HepG2 (cell line): ENCODE data around the gene SPAG7. TPM values are rescaled to one million over a fixed set of nuclear protein-coding genes. Genes with fewer than 3 reads are reported as not detected.

Source experiments
- ATF7 ChIP-seq, 2 experiments: fragments of 450-650 bp in 1 of 2; sonication (generic) in 1 of 2; formaldehyde crosslinking in 1 of 2; IDR thresholded peaks; 2 replicates each; pipeline versions ENCODE4 v1.4.0 to v1.6.1; 2016 to 2020; ENCODE audit warnings: antibody characterized with exemption in 1 of 2, mild to moderate bottlenecking in 1 of 2, missing genetic modification reagents in 1 of 2
- HNRNPL ChIP-seq: fragments of 200-400 bp; formaldehyde crosslinking; IDR thresholded peaks from 2 replicates; pipeline ENCODE4 v1.6.1; 2017; ENCODE audit warnings: mild to moderate bottlenecking, low read depth, low read length
- HOXA7 ChIP-seq: sonication (generic); formaldehyde crosslinking; IDR thresholded peaks from 2 replicates; pipeline ENCODE4 v1.8.1; 2022; ENCODE audit warnings: mild to moderate bottlenecking, missing genetic modification reagents, moderate library complexity
- MIER3 ChIP-seq: IDR thresholded peaks from 2 replicates; pipeline ENCODE4 v1.6.1; 2016; ENCODE audit warnings: missing compliant biosample characterization, borderline replicate concordance
- NCOA1 ChIP-seq: sonication (generic); formaldehyde crosslinking; IDR thresholded peaks from 2 replicates; pipeline ENCODE4 v1.9.0; 2021; ENCODE audit warnings: missing genetic modification reagents
- PLRG1 ChIP-seq: fragments of 450-650 bp; conservative IDR thresholded peaks from 2 replicates; pipeline ENCODE4 v1.6.1; 2016
- POLR2AphosphoS2 ChIP-seq: IDR thresholded peaks from 2 replicates; pipeline ENCODE4 v1.6.1; 2011; ENCODE audit warnings: low read depth, low read length, improper control_type of control experiment
- RELA ChIP-seq: sonication (generic); formaldehyde crosslinking; IDR thresholded peaks from 2 replicates; pipeline ENCODE4 v1.4.0; 2020; ENCODE audit warnings: missing genetic modification reagents
- RXRA ChIP-seq: sonication (generic); formaldehyde crosslinking; IDR thresholded peaks from 2 replicates; pipeline ENCODE4 v1.5.1; 2020; ENCODE audit warnings: missing genetic modification reagents
- TCF12 ChIP-seq, 2 experiments: fragments of 450-650 bp in 1 of 2; sonication (generic) in 1 of 2; formaldehyde crosslinking in 1 of 2; IDR thresholded peaks; 2 replicates each; pipeline versions ENCODE4 v1.6.1 to v1.8.0; 2017 to 2022; ENCODE audit warnings: antibody characterized with exemption in 1 of 2, mild to moderate bottlenecking in 1 of 2, missing genetic modification reagents in 1 of 2, moderate library complexity in 1 of 2
- TEAD2 ChIP-seq: sonication (generic); formaldehyde crosslinking; IDR thresholded peaks from 2 replicates; pipeline ENCODE4 v1.9.0; 2021; ENCODE audit warnings: missing genetic modification reagents
- ZNF253 ChIP-seq: sonication (generic); formaldehyde crosslinking; IDR thresholded peaks from 2 replicates; pipeline ENCODE4 v1.8.0; 2022; ENCODE audit warnings: mild to moderate bottlenecking, missing genetic modification reagents, borderline replicate concordance
- ZNF343 ChIP-seq: sonication (generic); formaldehyde crosslinking; IDR thresholded peaks from 2 replicates; pipeline ENCODE4 v1.4.0; 2020; ENCODE audit warnings: mild to moderate bottlenecking, missing genetic modification reagents
- polyA plus RNA-seq, 8 experiments: library from polyadenylated mRNA; depleted of rRNA in 3 of 8; stranded (reverse) in 7 of 8; unstranded in 1 of 8; fragments of >200 nt; fragmentation: Illumina TruSeq in 4 of 8; extraction: Trizol in 4 of 8; gene quantifications; 2 replicates each; pipeline versions ENCODE4 v1.2.1 to v1.2.3, GENCODE V29; 2011 to 2016; ENCODE audit warnings: low read depth in 4 of 8, missing spikeins in 1 of 8, mixed read lengths in 1 of 8; ENCODE audit not compliant: insufficient read depth in 1 of 8
- total RNA-seq, 5 experiments: library from RNA; depleted of rRNA; stranded (reverse); fragments of >200 nt; fragmentation: Illumina TruSeq; extraction: Trizol; gene quantifications; 2 replicates each; pipeline ENCODE4 v1.2.3, GENCODE V29; 2016; ENCODE audit warnings: low read depth in 1 of 5
- TF ChIP-seq, protein P1 (sequence below): sonication (generic); formaldehyde crosslinking; IDR thresholded peaks from 2 replicates; pipeline ENCODE4 v1.4.0; 2020; ENCODE audit warnings: missing genetic modification reagents, mild to moderate bottlenecking, borderline replicate concordance
- TF ChIP-seq, protein P2 (sequence below): fragments of 450-650 bp; IDR thresholded peaks from 2 replicates; pipeline ENCODE4 v1.6.1; 2017; ENCODE audit warnings: mild to moderate bottlenecking
- TF ChIP-seq, protein P3 (sequence below): IDR thresholded peaks from 2 replicates; pipeline ENCODE4 v1.6.1; 2012; ENCODE audit warnings: low read length, improper control_type of control experiment
- TF ChIP-seq, protein P4 (sequence below): sonication (generic); formaldehyde crosslinking; IDR thresholded peaks from 2 replicates; pipeline ENCODE4 v1.4.0; 2020; ENCODE audit warnings: missing genetic modification reagents, borderline replicate concordance

SPAG7 gene
- total and polyA plus RNA-seq, 2 of the 13 experiments (the other 11 are each of a cell fraction or from before 2014, with no cell fraction given): 51.0 to 59.0 TPM

DNA sequence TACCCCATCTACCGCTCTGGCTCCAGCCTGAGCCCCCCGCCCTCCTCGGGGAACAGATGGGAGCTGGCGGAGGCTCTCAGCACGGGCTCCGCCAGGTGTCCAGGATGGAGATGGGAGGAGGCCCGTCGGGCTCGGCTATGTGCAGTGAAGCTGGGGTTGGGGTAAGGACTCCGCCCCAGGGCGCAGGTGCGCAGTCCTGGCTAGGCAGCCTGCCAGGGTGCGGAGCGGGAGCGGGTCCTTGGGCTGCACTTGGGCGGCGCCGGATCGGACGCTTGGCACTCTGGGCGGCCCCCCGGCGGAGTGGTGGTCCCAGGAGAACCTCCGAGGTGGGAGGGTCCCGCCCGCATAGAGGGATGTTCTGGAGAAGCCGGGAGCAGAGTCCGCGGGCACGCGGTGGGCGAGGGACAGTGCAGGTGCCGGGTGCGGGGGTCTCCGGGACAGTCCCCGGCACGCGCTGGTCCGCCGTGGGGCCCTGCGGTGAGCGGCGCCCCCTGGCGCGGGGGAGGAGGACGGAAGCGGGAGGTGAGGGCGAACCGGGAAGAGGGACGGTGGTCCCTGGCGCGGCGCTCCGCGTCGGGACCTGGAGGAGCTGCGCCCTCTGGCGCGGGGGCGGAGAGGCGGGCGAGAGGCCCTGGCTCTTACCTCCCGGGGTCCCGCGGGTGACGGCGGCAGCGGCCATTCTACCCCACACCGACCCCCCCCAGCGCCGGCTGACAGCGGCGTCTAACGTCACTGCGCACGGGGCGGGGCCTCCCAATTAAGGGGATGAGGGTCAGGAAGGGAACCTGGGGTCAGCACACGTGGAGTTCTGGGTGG, 19.5 kb upstream of the SPAG7 start, which contains the start of gene CAMTA2 (continued):
- no peak for TF ChIP-seq TCF12 (IDR thresholded peaks at IDR 0.05)
- no peak for TF ChIP-seq TCF12 (CRISPR knock-in tag; IDR thresholded peaks at IDR 0.05)
- TF ChIP-seq, protein P1, sequence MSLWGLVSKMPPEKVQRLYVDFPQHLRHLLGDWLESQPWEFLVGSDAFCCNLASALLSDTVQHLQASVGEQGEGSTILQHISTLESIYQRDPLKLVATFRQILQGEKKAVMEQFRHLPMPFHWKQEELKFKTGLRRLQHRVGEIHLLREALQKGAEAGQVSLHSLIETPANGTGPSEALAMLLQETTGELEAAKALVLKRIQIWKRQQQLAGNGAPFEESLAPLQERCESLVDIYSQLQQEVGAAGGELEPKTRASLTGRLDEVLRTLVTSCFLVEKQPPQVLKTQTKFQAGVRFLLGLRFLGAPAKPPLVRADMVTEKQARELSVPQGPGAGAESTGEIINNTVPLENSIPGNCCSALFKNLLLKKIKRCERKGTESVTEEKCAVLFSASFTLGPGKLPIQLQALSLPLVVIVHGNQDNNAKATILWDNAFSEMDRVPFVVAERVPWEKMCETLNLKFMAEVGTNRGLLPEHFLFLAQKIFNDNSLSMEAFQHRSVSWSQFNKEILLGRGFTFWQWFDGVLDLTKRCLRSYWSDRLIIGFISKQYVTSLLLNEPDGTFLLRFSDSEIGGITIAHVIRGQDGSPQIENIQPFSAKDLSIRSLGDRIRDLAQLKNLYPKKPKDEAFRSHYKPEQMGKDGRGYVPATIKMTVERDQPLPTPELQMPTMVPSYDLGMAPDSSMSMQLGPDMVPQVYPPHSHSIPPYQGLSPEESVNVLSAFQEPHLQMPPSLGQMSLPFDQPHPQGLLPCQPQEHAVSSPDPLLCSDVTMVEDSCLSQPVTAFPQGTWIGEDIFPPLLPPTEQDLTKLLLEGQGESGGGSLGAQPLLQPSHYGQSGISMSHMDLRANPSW (CRISPR knock-in tag): no peak
- TF ChIP-seq PLRG1: no peak
- TF ChIP-seq HOXA7 (CRISPR knock-in tag): no peak
- TF ChIP-seq, protein P2, sequence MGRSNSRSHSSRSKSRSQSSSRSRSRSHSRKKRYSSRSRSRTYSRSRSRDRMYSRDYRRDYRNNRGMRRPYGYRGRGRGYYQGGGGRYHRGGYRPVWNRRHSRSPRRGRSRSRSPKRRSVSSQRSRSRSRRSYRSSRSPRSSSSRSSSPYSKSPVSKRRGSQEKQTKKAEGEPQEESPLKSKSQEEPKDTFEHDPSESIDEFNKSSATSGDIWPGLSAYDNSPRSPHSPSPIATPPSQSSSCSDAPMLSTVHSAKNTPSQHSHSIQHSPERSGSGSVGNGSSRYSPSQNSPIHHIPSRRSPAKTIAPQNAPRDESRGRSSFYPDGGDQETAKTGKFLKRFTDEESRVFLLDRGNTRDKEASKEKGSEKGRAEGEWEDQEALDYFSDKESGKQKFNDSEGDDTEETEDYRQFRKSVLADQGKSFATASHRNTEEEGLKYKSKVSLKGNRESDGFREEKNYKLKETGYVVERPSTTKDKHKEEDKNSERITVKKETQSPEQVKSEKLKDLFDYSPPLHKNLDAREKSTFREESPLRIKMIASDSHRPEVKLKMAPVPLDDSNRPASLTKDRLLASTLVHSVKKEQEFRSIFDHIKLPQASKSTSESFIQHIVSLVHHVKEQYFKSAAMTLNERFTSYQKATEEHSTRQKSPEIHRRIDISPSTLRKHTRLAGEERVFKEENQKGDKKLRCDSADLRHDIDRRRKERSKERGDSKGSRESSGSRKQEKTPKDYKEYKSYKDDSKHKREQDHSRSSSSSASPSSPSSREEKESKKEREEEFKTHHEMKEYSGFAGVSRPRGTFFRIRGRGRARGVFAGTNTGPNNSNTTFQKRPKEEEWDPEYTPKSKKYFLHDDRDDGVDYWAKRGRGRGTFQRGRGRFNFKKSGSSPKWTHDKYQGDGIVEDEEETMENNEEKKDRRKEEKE: no peak
- no peak for TF ChIP-seq TEAD2 (CRISPR knock-in tag)
- TF ChIP-seq MIER3: peak; percentile 56; the same call in 1 of the 2 replicates
- no peak for TF ChIP-seq ATF7 (IDR thresholded peaks at IDR 0.05)
- no peak for TF ChIP-seq ATF7 (CRISPR knock-in tag; IDR thresholded peaks at IDR 0.05)
- TF ChIP-seq RXRA (CRISPR knock-in tag): peak; percentile 61
- TF ChIP-seq RELA (CRISPR knock-in tag): 0 out of 2 replicates have a peak, but pooled peaks have one; percentile 76
- TF ChIP-seq, protein P3, sequence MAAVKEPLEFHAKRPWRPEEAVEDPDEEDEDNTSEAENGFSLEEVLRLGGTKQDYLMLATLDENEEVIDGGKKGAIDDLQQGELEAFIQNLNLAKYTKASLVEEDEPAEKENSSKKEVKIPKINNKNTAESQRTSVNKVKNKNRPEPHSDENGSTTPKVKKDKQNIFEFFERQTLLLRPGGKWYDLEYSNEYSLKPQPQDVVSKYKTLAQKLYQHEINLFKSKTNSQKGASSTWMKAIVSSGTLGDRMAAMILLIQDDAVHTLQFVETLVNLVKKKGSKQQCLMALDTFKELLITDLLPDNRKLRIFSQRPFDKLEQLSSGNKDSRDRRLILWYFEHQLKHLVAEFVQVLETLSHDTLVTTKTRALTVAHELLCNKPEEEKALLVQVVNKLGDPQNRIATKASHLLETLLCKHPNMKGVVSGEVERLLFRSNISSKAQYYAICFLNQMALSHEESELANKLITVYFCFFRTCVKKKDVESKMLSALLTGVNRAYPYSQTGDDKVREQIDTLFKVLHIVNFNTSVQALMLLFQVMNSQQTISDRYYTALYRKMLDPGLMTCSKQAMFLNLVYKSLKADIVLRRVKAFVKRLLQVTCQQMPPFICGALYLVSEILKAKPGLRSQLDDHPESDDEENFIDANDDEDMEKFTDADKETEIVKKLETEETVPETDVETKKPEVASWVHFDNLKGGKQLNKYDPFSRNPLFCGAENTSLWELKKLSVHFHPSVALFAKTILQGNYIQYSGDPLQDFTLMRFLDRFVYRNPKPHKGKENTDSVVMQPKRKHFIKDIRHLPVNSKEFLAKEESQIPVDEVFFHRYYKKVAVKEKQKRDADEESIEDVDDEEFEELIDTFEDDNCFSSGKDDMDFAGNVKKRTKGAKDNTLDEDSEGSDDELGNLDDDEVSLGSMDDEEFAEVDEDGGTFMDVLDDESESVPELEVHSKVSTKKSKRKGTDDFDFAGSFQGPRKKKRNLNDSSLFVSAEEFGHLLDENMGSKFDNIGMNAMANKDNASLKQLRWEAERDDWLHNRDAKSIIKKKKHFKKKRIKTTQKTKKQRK: no peak
- TF ChIP-seq HNRNPL: 0 out of 2 replicates have a peak, but pooled peaks have one; percentile 36
- TF ChIP-seq ZNF343: no peak; the same call in 1 of the 2 replicates
- no peak for TF ChIP-seq POLR2AphosphoS2
- peak; percentile 61; the same call in 1 of the 2 replicates for TF ChIP-seq ZNF253 (CRISPR knock-in tag)
- TF ChIP-seq, protein P4, sequence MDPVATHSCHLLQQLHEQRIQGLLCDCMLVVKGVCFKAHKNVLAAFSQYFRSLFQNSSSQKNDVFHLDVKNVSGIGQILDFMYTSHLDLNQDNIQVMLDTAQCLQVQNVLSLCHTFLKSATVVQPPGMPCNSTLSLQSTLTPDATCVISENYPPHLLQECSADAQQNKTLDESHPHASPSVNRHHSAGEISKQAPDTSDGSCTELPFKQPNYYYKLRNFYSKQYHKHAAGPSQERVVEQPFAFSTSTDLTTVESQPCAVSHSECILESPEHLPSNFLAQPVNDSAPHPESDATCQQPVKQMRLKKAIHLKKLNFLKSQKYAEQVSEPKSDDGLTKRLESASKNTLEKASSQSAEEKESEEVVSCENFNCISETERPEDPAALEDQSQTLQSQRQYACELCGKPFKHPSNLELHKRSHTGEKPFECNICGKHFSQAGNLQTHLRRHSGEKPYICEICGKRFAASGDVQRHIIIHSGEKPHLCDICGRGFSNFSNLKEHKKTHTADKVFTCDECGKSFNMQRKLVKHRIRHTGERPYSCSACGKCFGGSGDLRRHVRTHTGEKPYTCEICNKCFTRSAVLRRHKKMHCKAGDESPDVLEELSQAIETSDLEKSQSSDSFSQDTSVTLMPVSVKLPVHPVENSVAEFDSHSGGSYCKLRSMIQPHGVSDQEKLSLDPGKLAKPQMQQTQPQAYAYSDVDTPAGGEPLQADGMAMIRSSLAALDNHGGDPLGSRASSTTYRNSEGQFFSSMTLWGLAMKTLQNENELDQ (CRISPR knock-in tag): no peak
- TF ChIP-seq NCOA1 (CRISPR knock-in tag): no peak
